ENCODE measurements around the gene ACP1.

The ACP1 gene

DNA sequence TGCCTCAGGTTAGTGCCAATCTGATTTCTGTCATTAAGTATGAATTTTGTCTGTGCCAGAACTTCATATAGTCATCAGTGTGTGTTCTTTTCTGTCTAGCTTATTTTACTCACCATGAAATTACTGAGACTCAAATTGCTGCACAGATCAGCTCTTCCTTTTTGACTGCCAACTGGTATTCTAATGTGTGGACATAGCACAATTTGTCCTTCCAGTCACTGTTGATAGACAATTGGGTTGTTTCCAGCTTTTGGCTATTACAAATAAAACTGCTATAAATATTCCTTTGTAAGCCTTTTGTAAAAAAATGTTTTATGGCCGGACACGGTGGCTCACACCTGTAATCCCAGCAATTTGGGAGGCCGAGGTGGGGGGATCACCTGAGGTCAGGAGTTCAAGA lies 8.7 kb upstream of the ACP1 start:
- no peak for DNase-seq

GRCh38 chr2:257429-257828 lies 7.3 kb upstream of the ACP1 start:
- DNase-seq: no peak

GRCh38 chr2:257842-258241 lies 6.9 kb upstream of the ACP1 start:
- no peak for DNase-seq

DNA sequence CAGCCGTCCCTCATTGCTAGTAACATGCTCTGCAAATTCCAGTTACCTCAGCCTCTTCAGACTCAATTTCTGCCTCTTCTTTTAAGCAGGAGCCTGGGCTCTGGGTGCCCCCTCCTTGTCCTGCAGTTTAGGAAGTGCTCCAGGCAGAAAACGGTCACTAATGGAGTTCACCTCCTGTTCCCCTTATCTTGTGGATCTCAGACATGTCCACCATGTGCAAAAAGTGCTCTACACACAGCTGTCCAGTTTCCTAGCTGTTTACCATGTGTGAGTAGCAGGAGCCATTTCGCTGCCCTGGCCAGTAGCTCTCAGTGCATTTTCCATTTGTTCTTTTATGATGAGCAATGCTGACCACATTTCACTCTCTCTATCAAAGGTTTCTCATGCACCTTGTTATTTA lies 5.8 kb upstream of the ACP1 start:
- DNase-seq: no peak

- no peak for DNase-seq
These were observed 4.9 kb upstream of the ACP1 start for GRCh38 chr2:259789-260331.

- DNase-seq: no peak
These were observed 4.1 kb upstream of the ACP1 start for GRCh38 chr2:260507-261161.

GRCh38 chr2:262117-262516 lies 2.6 kb upstream of the ACP1 start:
- DNase-seq: no peak

DNA sequence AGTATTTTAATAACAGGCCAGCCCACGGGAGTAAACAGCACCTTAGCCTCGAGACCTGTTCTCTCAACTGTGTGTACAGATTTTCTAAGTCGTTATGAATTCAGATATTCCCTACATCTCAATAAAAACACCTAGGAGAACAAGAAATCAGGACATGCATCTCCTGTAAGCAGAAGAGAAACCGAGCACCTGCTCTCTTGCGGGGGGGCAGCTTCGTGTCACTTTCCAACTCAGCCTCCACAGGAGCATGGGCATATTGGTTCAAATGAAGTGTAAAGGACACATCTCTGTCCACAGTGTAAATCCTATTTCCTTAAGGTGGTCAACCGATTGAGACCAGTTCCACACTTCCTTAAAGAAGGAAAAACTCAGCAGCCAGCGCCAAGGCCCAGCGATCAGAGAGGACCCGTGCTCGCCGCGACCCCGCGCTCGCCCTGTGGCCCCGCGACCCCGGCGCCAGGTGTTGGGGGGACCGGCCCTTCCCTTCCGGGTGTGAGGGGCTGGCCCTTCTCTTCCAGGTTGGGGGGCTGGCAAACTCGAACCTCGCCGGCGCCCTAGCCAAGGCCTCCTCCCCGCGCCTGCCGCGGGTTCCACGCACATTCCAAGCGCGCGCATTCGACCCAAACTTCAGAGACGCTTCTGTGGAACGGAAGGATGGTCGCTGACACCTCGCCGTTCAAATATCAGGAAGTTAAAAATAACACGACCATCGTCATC lies 1.6 kb upstream of the ACP1 start:
- no peak for DNase-seq

GRCh38 chr2:263774-264492 lies 814 bp upstream of the ACP1 start, which contains the start of gene SH3YL1:
Gene SH3YL1 (minus strand): TSS chr2:264032. CDS start chr2:263984, 48 bp downstream.
- DNase-seq: no peak

- DNase-seq: no peak
These were observed 3.6 kb downstream of the ACP1 start for GRCh38 chr2:268323-268722.

DNA sequence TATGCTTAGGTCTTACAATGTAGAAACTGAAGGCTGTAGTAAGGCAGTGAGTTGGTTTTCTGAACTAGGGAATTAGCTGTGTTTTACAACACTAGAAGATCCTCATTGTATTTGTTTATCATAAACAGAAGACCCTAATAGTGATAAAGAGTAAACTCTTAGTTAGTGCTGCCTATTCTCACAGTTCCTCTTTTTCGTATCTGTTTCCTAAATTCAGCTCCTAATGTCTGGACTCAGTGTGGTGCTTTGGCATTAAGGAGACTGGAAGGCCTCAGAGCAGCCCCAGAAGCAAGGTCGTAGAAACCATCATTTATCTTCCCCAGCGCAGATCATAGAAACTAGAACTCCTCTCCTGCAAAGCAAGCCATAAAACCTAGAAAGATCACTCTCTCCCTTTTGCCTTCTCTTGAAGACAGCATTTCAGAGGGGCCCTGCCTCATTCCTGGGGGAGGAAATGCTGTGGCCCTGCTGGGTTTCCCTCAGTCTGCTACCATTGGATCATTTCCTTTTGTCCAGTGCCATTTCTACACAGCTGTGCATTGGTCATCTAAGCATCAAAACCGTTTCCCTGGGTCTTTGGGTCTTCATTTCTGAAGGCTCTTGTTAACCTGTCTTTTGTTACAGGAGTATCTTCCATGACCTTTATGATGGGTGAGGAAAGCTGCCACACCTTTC lies 4.7 kb downstream of the ACP1 start:
- DNase-seq: no peak

DNA sequence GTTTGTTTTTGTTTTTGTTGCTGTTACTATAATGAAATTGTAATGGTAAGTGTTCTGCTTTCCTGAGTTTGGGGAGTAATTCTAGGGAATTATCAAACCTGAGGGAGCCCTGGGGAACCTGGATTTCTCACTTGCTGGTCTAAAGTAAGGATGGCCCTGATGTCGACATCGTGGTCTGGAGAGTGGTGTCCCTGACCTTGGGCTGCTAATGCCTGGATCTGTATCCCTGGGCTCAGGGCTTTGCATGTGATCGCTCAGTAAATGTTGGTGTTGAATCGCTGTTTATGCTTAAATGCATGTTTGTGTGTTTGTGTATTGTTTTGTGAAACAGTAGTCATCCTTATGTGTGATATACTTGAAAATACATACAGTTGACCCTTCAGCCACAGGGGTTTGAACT lies 6.1 kb downstream of the ACP1 start:
- DNase-seq: no peak

GRCh38 chr2:271917-272316 lies 7.2 kb downstream of the ACP1 start:
- DNase-seq: no peak

- DNase-seq: no peak
These were observed 8.6 kb downstream of the ACP1 start for GRCh38 chr2:273333-273732.

DNA sequence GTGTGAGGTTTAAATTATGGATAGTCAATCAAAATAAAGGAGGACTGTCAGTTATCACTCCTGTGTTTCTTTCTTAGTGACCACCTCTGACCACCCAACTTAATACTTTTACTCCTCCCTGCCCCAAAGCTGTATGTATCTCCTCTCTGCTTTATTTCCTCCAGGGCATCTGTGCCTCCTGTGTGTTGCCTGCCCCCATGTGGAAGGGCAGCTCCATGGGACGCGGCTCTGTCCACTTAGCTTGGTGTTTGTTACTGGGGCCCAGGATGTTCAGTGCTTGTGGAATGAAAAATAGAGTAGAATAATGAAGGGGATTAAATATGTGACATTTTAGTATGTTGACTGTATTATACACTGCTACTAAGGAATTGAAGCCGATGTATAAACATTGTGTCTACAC lies 9.8 kb downstream of the ACP1 start:
- DNase-seq: no peak

DNA sequence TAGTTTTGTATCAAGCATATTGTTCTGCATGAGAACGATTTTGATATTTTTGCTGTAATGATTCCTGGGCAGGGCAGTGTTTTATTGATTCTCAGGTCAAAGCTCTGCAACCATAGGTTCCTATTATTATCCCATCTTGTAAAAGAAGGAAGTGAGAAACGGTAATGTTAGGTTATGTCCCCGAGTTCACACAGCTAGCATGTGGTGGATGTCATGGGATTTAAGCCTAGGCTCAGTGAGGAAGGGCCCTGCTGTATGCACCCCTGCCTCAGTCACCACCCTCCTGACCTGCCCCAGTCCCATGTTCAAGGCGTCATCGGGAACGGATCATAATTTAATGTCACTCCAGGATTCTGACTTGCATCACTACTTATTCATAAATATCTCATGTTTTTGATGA lies 10.7 kb downstream of the ACP1 start:
- no peak for DNase-seq

GRCh38 chr2:278312-278926 lies 13.7 kb downstream of the ACP1 start:
- DNase-seq: no peak

DNA sequence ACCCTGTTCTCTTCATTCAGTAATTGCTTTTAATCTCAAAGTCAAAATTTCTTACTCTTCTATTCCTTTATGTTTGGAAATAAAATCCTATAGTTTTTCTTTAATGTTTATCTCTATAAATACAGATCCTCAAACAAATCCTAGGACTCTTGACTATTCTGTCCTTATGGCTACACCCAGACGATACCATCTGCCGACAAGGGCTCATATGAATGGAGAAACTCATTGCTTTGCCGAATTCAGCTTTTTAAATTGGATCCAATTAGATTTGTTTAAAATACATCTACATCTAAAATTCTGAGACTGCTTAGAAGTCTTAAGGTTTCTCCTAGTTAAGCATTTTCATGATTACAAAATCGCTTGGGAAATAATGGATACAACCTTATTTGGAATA lies 14.2 kb downstream of the ACP1 start:
- DNase-seq: no peak

DNA sequence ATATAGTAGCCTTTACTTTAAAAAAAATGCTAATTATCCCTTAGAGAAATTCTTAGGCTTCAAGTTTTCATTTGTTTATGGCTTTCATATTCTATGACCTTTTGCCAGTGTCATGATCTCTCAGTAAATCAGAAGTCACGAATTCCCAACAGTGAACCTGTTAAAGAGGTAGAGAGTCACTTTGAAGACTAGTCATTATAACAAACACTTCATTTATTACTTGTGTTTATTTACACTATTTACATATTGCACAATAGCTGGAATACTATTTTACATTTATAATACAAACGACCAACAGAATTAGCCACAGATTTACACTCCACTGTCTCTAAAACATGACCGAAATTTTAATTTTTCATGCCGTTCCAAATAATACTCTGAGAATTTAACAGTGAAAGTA lies 14.6 kb downstream of the ACP1 start:
- no peak for DNase-seq

DNA sequence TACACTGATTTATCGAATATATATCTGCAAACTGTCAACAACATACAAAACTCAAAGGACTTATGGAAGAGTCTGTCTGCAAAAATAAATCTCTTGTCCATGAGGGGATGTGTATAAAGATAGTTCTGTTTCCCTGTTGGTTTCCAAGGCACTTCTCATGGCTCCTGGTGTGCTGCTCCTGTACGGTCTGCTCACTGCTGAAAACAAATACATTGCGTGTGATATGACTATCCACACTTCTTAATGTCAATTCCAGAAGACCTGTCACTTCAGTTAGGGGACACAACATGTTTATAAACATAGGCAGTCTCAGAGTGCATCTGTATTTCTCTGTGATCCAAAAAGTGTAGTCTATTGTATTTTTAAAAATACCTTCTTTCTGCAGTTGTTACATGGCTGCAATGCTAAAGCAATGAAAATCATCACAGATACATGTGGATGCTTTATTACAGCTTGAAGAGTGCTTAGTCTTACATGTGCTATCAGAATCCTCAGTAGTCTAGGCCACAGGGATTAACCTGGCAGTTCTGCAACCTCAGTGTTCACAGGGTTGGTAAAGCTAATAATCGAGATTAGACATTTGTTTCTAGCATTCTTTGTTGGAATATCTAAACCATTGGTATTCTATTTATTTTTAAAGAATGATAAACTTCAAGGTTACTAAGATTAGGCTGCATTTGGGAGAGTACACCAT lies 15.4 kb downstream of the ACP1 start:
- no peak for DNase-seq

- no peak for DNase-seq
These were observed 15.9 kb downstream of the ACP1 start for GRCh38 chr2:280650-281110.

DNA sequence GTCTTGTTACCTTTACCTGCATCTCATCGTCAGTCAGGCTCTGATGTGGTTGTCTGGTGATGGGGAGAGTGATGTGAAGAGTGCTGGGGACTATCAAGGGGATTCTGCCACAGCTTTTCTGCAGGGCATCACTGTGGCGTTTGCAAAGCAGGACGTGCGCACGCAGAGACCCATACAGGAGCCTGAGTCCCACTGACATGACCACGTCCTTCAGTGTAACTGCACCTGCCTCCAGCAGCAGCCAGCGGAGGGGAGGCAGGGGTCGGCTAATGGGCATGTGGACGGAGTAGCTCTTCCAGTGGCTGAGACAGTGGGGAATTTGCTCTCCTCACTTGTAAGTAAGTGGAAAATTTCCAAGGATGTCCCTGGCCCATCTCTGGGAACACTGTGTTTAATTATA lies 16.6 kb downstream of the ACP1 start:
- no peak for DNase-seq

Data from SHP77 treated with DMSO at 0.1 percent for 48 hours (cell line).